ENCODE results near the gene SLAMF8.

The SLAMF8 gene

DNA sequence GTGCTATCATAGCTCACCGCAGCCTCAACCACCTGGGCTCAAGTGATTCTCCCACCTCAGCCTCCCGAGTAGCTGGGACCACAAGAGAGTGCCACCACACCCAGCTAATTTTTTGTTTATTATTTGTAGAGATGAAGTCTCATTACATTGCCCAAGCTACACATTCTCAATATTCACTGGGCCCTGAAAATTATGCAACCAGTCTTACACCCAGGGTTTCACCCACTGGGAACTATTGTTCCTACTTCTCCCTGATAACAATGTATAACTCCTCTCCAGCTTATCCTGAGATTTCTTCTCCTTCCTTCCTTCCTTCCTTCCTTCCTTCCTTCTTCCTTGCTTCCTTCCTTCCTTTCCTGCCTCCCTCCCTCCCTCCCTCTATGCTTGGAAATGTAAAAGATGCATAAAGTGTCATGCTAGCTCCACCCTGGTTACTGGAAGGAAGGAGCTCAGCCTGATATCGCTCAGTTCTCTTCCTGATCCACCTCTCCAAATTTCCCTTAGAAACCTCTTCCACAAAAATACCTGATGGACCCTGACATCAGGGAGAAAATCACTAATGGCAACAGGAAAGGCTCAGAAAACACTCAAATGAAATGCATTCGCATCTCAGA, 47.0 kb downstream of the SLAMF8 start:
- no peak for DNase-seq

DNA sequence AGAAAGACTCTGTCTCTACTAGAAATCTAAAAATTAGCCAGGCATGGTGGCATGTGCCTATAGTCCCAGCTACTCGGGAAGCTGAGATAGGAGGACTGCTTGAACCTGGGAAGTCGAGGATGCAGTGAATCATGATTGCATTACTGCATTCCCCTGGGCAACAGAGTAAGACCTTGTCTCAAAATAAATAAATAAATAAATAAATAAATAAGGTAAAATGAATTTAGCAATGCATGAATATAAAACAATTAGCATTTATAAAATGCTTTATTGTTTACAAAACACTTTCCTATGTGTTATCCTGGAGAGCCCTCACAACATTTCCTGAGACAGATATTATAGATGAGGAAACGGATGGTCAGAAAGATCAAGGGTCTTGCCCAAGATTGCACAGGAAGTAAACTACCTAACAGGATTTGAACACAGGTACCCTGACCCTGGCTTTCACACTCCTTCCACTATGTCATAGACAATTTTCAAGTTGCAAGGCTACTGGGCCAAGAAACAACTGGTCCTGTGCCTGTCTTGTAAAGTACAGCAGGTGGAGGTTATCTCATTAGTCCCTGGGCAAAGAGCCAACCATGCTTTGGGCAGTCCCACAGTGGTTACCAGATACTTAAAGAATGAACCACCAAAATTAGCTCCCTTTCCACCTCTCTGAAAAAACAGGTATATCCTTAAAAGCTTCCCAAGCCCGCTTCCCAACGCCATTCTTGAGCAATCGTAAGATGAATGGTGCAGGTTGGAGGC, 51.2 kb downstream of the SLAMF8 start:
- DNase-seq: no peak

DNA sequence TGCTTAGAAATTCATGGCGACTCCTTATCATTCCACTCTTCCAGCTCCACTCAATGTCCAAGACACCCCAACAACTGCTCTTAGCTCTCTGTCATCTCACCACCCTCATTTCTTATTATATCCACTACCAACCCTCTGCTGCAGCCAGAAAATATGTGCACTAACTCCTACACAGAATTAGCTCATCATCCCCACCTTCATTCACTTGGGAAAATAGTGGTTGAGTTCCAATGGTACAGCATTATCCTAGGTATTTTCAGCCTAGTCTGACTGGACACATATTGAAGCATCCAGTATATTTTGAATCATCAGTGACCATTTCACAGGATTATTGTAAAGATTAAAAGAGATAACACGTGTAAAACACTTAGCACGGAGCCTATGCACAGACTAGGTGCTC, 52.5 kb downstream of the SLAMF8 start:
- no peak for DNase-seq

DNA sequence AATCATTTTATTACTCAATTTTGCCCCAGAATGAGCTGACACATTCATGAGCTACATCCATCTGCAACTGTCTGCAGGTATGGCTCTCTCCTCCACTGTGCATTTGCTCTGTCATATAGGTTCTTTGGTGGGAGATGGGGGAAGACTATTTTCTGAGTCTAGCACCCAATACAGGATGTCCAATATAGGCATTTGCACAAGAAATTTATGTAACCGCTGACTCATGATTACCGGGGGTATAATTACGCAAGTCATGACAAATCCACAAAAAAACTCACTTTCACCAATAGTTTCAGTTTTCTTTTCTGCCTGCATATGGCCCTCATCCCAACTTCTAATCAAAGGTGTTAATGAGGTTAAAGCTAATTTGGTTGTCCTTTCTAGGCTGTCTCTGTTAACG, 53.3 kb downstream of the SLAMF8 start:
- no peak for DNase-seq

DNA sequence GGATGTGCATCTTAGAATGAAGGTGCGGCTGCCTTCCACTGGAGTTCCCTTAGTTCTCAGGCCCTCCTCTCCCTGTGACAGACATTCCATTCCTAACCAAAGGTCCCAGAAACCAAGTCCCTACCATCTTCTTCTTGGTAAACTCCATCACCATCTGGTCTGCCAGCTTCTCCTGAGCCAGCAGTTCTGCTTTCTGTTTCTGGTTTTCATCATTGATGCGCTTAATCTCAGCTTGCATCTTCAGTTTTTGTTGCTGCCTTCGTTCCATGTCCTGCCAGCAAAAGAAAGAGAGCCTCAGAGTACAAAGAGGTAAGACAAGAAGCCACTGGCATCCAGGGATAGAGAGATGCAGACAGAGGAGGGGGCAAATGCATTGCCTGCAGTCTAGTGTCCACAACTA, 53.8 kb downstream of the SLAMF8 start:
- DNase-seq: no peak

DNA sequence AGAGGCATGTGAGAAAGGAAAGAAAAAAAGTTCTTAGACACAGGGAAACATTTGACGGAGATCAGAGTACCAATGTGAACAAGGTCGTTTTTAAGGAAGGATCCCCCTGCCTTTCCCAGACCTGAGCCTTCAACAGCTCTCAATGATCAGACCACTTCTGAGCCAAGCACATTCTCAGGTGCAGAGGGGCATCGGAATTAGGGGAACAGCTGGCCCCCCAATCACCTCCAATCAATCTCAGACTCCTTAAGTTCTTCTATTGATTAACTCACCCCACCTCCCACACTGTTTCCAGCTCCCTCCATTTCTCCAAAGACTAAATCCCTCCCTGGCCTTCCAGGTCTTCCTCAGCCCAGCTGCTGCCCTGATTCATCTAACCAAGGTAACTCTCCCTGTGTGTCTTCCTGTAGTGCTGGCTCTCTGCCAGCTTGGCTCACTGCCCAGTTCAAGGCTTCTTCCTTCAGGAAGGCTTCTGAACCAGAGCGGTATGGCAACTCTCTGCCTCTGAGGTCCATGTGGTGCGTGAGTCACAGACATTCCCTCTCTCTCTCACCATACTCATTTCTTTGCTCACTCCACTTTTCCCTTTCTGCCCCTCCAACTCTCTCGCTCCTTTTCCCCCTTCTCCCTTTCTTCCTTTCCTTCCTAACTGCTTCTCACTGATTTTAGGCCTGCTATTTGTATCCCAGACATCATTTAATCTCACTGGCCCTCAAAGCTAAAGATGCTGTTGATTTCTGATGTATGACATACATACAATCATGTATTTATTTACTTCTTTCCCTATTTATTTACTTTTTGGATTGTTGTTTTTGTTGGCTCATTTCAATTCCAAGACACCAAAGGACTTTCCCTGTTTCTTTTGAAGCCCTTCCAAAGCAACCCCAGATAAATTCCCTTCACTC, 55.2 kb downstream of the SLAMF8 start:
- peak; percentile 24 for DNase-seq

DNA sequence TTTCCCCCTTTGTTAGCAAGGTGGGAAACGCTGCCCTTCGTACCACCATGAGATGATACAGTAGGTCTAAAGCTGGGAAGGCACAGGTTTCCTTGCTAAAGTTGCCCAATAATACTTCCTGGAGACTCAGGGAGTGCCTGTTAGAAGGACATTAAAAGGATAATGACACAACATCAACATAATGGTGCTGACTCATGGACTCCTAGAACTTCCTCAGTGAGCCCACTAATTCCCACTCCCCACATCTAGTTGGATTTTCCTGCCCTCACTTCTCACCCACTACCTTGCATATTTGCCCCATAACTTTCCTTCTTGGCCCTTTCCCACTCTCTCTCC, 55.8 kb downstream of the SLAMF8 start:
- no peak for DNase-seq

DNA sequence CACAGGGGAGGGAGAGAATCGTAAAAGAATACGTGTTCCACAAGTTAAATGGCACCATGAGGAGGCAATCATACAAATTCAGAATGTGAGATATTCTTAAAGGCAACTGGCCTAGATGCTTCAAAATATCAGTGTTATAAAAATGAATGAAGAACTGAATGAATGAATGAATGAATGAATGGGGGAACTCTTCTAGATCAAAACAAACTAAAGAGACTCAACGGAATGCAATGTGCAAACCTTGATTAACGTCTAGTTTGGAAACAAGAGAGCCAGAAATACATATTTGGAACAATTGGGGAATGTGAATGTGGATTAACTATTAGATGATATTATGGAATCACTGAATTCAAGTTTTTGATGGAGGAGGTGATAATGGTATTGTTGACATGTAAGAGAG, 56.5 kb downstream of the SLAMF8 start:
- DNase-seq: no peak

DNA sequence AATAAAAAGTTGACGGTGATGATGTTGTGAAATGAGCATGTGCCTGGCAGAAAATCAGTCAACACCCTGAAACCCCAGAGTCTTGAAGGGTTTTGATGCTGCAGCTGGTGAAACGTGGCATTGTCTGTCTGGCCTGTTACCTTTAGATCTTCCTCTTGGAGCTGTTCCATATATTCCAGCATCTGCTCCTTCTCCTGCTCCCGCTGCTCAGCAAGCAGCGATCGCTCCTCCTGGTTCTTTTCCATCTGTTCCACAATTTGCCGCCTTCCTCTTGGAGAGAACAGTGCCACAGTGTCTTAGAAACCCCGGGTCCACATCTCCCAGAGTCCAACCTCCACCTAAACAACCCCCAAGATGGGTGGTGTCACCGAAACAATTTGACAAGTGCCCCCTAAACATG, 57.6 kb downstream of the SLAMF8 start:
- no peak for DNase-seq
